ENCODE measurements around the gene ADGRA1.

DNA sequence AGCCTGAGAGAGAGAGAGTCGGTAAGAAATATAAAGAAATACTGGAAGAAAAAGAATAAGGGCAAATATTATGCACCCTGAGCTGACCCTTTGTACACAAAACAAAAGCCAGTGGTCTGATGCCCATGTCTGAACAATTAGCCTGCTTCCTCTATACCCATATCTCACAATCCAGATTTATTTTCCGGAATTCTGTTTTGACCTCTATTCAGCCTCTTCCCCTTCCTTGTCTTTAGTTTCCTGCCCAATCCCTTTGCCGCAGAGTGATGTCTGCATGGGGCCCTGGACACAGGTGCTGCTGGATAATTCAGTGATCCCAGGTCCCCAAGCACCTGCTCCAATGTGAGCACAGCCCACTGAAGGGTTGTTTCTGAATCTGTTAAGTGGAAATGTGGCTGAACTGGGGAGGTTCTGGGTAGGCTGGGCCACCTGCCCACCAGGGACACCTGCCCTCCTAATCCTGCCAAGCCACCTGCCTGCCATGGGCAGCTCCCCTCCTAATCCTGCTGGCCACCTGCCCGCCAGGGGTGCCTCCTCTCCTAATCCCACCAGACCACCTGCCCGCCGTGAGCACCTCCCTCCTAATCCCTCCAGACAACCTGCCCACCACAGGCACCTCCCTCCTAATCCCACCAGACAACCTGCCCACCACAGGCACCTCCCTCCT lies 23.0 kb downstream of the ADGRA1 start:
- TF ChIP-seq ZNF302 (CRISPR knock-in tag; IDR thresholded peaks at IDR 0.05) (no peak), EP300 (IDR thresholded peaks at IDR 0.05) (no peak), RCOR1 (IDR thresholded peaks at IDR 0.05; ENCODE audit: low read depth, low read length) (no peak), RAD21 (conservative IDR thresholded peaks at IDR 0.05 in 1 of 2, IDR thresholded peaks at IDR 0.05 in 1 of 2) (no peak), BHLHE40 (IDR thresholded peaks at IDR 0.05; ENCODE audit: low read depth, low read length) (no peak), MAFK (IDR thresholded peaks at IDR 0.05; ENCODE audit: partially characterized antibody) (no peak), POLR2A (IDR thresholded peaks at IDR 0.05; ENCODE audit: low read length) (no peak), SMC3 (IDR thresholded peaks at IDR 0.05) (no peak), HEYL (CRISPR knock-in tag; IDR thresholded peaks at IDR 0.05) (no peak), KDM5A (IDR thresholded peaks at IDR 0.05) (no peak)
- TF ChIP-seq, protein P1, sequence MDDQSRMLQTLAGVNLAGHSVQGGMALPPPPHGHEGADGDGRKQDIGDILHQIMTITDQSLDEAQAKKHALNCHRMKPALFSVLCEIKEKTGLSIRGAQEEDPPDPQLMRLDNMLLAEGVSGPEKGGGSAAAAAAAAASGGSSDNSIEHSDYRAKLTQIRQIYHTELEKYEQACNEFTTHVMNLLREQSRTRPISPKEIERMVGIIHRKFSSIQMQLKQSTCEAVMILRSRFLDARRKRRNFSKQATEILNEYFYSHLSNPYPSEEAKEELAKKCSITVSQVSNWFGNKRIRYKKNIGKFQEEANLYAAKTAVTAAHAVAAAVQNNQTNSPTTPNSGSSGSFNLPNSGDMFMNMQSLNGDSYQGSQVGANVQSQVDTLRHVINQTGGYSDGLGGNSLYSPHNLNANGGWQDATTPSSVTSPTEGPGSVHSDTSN (IDR thresholded peaks at IDR 0.05) = no peak
- TF ChIP-seq, protein P2, sequence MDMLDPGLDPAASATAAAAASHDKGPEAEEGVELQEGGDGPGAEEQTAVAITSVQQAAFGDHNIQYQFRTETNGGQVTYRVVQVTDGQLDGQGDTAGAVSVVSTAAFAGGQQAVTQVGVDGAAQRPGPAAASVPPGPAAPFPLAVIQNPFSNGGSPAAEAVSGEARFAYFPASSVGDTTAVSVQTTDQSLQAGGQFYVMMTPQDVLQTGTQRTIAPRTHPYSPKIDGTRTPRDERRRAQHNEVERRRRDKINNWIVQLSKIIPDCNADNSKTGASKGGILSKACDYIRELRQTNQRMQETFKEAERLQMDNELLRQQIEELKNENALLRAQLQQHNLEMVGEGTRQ (IDR thresholded peaks at IDR 0.05) = no peak
- TF ChIP-seq, protein P3, sequence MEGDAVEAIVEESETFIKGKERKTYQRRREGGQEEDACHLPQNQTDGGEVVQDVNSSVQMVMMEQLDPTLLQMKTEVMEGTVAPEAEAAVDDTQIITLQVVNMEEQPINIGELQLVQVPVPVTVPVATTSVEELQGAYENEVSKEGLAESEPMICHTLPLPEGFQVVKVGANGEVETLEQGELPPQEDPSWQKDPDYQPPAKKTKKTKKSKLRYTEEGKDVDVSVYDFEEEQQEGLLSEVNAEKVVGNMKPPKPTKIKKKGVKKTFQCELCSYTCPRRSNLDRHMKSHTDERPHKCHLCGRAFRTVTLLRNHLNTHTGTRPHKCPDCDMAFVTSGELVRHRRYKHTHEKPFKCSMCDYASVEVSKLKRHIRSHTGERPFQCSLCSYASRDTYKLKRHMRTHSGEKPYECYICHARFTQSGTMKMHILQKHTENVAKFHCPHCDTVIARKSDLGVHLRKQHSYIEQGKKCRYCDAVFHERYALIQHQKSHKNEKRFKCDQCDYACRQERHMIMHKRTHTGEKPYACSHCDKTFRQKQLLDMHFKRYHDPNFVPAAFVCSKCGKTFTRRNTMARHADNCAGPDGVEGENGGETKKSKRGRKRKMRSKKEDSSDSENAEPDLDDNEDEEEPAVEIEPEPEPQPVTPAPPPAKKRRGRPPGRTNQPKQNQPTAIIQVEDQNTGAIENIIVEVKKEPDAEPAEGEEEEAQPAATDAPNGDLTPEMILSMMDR (IDR thresholded peaks at IDR 0.05) = no peak
